Stimulated activated CD4-positive, alpha-beta T cell treated with anti-CD3 and anti-CD28 coated beads, Interleukin-2, amount 100 ng/mL, for 4 hours (primary cell): ENCODE data around the gene NOX1.
A peak's percentile ranks its signal among the peaks of the same experiment; 100 is the strongest.

Experiments
- DNase-seq: peaks from one replicate; pipeline ENCODE4 v3.0.0-alpha.2; 2020; ENCODE audit warnings: low read depth

NOX1 gene

DNA sequence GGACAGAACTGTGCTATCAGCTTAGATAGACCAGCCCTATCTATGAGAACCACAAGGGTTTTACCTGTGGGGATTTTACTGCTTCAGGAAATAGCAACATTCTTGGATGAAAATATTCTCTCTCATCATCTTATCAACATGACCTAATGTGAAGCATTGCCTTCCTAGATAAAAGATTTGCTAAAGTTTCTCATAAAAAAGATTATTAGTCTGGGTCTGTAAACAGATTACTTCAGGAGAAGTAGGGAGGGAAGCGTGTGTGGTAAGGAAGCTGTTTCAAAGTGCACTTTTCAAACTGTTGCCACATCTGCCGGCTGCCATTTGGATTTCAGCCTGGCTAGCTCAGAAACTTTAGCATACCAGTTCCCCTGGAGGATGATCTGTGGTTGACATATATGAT lies at the start of gene NOX1:
NOX1 (minus strand) TSS at position 35 of the 400 bp plus-strand sequence. CDS start 220 bp downstream, outside the sequence.
- DNase-seq, result no peak

DNA sequence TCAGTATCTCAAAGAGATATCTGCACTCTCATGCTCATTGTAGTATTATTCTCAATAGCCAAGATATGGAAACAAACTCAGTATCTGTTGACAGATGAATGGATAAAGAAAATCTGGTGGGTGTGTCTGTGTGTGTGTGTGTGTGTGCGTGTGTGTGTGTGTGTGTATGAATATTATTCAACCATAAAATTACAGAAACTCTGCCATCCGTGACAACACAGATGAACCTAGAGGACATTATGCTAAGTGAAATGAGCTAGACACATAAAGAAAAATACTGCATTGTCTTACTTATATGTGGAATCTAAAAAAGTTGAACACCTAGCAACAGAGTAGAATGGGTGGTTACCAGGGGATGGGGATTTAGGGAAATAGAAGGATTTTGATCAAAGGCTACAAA lies 41.4 kb upstream of the NOX1 start:
- DNase-seq, result no peak

DNA sequence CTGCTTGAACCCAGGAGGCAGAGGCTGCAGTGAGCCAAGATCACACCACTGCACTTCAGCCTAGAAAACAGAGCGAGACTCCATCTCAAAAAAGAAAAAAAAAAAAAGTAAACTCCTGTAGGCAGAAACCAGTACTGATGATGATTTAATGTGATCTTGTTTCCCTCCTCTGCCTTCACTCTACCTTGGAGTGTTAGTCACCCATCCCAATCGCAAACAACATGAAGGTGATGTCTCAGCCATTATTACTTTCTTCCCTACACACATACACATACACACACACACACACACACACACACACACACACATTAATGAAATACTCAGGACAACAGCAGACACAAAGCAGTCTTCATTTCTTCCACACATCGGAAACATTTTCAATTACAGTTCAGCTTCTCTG lies 39.0 kb upstream of the NOX1 start:
- DNase-seq, result no peak

DNA sequence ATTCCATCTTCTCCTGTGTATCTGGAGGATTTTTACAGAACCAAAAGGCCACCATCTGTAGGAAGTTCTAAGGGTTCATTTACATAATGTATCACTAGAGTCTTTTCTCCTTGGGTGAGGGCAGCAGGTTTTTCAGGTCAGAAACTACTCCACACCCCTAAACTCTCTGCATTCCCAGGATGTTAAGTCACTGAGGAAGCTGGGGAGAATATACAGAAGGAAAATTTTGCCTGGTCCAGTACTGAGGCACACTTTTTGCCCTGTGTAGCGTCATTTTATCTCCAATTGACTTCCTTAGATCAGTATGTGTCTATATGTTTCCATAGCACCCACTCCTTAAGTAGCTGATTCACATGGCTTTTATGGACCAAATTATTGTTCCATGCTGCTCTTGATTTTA lies 37.6 kb upstream of the NOX1 start:
- DNase-seq, result no peak

DNA sequence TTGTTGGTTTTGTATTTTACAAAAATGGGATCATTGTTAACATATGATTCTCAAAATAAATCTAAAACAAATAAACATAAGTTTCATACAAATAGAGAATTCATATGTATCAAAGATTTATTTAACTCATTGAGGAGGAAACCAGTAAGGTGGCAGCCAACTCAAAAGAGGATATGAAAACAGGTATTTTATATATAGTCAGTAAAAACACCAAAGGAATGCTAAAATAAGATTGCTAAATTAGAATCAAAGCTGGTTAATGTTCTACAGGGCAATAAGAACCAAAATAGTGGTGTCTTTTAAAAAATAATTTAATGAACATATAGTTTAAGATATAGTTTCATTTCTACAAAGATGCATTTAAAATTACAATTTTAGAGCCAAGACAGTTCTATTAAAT lies 31.5 kb upstream of the NOX1 start:
- DNase-seq, result no peak

DNA sequence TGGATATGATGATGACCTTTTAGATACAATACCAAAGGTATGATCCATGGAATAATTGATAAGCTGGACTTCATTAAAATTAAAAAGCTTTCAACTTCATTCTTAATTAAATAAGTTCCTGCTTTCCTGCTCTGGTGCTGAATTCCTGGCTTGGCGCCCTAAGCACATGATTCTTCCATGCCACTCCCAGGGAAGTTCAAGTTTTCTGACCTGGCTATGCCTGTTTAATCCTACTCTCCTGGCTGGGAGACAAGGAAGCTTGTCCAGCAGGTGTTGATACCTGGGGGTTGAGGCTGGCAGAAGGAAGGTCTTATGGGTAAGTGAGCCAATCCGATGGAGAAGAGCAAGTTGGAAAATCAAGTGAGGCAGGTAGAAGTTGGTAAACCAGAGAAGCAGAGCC lies 30.3 kb upstream of the NOX1 start:
- no peak for DNase-seq

DNA sequence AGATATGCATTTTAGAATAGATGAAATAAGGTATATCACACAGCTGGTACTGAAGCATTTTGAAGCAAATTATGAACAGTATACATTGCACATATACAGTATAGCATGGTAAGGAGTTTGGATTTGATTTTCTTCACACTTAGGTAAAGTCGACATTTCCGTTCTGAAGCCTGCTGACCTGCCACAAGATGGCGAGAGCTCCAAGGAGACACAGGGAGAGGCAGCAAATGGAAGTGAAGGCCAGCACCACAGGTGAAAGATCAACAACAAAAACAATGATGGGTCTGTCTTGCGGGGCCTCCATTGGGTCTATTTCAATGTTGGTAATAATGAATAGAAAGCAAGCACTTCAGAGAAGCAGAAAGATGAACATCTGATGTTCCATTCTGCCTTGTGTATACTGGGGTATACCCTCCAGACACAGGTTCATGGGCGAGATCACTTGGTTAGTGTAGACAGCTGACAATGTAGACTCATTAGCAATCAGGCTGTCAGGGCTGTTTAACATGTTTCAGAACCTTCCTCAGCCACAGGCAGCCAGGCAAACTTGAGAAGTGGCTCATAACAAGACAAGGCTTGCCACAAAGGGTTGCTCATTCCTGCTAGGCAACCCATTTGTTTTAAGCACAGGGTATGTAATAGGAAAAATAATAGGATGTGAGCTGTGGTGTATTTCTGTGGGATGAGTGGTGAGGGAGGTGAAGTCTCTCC lies 21.4 kb upstream of the NOX1 start:
- DNase-seq, result peak; percentile 0

DNA sequence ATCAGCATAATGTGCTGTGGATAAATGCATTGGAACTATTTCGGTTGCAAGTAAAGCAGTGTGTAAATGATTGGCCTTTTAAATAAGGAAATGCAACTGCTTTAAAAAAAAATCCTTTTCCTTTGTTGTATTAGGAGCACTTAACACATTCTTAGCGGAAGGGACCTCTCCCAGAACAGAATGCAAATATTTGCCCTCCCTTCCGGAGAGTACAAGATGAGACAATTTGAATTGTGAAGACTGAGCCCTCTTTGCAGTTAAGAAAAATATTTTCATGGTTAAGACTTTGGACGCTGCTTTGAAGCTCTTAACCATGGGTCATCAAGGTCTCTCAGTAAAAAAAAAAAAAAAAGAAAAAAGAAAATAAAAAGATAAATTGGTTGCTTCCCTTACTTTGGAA lies 9.5 kb upstream of the NOX1 start:
- no peak for DNase-seq

DNA sequence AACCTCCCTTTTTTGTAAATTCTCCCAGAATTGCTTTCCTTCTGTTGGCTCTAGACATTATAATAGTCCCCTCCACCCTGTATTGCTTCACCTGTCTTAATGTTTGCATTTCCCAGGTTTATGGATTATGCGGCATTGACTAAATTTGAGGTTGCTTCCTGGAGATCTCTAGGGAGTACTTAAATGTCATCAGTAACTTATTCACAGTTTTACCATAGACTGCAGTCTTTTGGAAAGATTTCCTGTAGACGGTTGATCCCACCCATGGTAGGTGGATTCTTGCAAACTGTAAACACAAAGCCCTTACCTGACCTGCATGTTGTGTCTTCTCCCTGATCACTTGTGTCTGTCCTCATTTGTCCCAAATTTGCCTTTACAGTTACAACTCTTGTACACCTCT lies 6.2 kb upstream of the NOX1 start:
- no peak for DNase-seq

DNA sequence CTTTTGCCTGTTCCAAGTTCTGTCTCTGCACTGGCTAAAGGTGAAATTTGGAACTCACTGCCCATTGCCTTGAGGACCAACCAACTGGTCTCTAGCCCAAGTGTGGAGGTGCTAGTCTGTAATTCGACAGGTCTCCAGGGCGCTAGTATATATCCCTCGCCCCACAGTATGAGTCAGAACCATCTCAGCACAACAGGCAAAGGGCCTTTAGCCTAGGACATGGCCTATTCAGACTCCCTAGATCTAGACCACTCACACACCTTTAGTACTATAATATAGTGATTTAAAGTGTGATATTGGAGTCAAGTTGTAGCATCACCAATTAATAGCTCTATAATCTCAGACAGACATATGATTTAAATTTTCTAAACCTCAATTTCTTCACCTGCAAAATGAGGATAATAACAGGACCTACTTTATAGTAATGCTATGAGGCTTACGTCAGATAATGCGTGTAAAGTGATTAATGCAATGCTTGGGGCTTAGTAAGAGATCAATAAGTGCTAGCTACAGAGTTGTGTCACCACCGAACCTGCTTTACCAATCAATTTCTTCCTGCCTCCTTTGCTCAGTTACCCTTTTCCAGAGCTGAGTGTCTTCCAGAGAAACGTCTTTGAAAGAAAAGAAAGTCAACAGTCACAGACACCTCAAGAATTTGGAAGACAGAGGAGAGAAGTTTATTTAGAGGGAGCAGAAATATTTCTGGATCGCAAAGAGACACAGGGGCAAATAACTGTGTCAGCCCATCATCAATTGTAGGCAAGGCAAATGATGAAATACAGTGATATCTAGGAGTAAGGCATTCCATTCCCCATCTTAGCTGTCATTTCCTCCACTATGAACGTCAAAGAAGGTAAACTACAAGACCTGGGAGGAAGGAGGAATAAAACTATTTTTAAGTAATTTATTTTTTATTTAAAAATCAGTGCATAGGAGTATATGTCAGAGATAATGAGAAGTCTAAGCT lies 2.3 kb downstream of the NOX1 start:
- no peak for DNase-seq

DNA sequence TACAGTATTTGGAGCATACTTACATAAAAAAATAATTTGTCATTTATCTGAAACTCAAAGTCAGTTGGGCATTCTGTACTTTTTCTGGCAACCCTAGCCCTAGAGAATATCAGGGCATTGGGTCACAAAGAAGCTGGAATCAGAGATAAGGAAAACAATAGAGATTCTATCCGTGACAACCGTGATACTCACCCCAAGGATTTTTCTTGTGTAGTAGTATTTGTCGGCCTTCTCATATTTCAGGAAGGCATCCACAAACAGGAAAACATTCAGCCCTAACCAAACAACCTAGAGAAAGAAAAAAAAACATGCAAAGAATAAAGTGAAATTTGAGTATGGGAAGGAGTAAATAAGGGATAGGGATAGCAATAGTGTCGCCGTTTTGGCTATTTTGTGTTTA lies 3.6 kb downstream of the NOX1 start:
- no peak for DNase-seq

DNA sequence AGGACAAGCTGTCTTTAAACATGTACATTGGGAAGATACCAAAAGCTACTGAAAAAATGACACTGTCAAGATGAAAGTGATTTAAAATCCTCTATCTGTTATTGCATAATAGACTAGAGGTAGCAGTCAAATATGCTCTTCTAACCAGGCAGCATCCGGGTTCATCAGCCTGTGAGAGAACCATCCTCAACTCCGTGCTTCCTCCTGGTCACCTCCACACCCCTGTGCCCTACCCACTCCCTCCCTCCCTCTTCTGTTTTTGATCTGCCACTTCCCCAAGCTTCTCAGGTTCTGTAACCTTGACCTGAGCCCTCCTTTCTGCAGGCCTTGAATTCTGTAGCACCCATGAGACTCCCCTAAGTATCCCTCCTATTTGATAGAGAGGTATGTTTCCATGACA lies 5.9 kb downstream of the NOX1 start:
- DNase-seq, result no peak

DNA sequence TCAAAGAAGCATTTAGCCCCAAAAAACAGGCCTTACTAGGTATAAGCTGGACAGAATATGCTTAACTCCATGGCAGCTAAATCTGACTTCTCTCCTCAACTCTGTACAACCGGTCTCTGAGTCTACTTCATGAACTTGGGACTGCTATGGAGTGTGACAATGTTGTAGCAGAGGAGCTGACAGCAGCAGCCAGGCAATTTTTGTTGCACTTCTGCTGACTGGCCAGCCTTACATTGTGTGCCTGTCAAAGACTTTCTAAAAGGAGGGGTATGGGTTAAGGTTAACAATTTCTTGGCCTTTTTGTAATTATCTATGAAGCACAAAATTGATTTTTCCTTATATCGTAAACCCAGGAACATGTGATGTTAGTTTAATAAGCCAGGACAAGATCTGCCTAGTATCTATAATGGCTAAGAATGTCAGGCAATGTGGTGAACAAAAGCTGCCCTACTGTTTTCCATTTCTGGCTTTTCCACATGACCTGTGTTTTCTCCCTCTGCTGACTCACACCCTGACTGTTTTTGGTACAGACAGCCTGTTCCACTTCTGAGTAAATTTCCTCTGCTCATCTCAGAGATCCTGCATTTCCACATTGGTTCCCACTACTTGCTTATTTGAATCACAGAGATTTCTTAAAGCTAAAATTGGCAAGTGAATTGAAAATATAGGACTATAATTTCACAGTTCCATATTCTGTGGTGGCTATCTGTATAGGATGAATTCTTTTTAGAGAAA lies 9.3 kb downstream of the NOX1 start:
- no peak for DNase-seq

DNA sequence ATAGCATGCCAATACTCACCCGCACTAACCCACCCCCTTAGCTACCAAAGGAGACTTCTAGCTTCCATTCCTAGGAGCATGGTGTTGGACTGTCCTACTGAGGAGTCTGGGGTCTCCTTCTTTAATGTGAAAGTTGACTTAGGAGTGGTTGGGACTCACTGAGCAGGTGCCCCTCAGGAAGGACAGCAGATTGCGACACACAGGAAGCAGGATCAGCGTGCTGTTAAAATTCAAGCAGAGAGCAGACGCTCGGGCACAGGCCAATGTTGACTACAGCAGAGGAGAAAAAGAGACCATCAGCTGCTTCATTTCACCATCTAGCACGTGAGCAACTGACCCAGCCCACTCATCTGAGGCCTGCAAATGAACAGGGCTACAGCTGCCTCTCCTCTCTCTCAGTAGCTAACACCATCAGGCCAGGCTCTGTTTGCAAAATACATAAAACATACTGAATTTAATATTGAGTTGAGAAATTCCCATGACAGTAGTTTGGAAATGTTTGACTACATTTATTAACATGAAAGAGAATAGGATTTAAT lies 10.8 kb downstream of the NOX1 start:
- DNase-seq, result no peak

DNA sequence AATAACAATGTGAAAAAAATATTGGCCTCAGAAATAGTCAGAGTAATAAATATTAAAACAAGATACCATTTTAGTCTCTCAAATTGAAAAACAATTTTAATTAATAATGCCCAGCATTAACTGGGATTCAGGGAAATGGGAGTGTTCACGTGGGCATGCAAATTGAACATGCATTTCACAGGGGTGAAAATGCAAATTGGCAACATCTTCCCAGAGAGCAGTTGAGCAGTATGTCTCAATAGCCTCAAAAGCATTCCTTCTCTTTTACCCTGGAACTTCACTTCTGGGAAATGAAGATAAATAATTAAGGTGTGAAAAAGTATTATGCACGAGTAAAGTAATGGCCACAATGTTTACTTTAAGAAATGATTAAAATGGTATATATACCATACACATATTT lies 21.3 kb downstream of the NOX1 start:
- no peak for DNase-seq

DNA sequence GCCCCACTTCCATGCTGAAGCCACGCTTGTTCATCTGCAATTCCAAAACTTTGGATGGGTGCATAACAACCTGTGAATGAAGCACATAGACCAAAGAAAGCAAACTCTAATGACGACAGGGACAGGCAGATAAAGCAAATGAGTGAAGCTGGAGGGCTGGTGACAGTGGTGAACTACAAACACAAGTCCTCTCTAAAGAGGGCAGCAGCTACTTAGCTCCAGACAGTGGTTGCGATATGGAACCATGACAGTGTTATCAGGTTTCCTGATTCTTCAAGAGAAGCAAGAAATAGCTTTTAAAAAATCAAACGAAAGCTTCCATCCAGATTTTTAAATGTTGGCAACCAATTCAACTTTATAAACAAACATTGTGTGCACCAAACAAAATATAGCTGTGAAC lies 23.8 kb downstream of the NOX1 start:
- DNase-seq, result no peak

DNA sequence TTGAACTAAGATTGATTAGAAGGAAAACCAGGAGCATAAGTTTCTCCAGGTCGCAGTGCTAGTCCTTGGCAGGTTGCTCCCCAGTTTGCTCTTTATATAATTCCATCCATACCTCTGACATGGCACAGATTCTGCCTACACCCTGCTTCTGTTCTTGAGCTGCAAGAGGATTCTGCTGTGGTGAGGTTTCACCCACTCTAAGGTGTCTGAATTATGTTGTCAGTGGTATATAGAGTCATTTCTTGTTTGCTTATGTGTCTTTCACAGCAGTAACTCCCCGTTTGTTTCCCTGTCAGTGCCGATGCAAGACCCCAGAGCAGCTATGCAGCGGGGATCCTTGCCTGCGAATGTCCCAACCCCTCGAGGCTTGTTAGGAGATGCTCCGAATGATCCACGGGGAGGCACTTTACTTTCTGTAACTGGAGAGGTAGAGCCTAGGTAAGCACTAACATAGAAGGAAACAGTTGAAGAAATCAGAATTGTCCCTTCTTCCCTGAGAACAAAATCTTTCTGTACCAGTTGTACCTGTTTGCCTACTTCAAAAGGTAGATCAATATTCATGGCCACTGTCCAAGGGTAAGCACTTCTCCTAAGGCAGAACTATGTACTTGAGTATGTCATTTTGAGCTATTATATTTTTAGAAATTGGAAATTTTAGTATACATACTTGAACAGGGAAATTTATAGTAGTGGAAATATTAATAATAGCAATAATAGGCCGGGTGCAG lies 42.8 kb downstream of the NOX1 start:
- DNase-seq, result no peak

DNA sequence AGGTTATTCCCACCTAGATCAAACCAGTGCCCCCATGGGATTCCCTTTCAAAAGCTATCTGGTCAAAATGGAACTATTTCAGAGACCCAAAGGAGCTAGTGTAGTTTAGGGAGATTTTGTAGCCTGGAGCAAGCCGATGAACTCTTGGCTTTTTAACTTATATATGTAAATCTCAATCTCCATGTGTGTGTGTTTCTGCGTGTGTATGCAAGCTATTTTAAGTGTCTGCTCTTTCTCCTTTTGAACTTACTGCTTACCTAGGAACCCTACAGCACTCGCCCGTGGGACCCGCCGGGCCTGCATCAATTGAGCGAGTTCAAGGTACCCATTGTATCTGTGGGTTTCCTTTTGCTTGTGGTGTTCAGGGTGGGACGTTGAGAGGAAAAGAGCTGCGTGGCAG lies 43.6 kb downstream of the NOX1 start:
- DNase-seq, result no peak

DNA sequence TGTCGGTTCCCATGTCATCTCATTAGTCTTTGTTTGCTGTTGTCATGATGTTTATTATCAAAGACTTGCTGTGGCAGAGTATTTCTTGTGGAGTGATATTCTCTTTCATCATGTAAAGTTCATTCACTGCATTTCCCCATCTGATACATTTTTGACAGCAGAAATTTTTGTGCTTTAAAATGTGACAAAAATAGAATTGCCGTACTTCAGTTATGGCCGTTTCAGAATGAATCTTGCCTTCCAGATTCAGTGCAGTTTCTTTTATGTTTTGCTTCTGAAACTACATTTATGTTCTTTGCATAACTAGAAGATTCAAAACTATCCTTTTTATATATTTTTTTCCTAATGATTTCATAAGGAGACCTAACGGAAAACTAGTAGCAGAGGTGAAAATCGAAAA lies 44.0 kb downstream of the NOX1 start:
- no peak for DNase-seq

DNA sequence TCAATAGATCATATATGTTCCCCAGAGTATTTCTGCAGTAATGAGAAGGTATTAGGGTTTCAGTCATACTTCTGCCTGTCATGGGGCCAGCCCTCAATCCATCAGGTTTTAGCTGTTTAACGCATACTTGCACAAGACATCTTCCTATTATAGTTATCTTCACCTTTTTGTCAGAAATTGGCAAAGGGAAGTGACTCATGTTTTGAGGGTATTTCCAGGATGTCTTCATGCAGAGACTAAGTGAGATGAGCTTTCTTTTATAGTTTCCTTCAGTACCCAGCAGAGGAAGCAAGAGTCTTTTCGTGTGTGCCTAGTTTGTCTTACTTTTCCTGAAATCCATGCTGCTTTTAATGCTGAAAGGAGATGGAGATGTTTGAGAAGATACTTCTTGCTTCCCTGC lies 44.4 kb downstream of the NOX1 start:
- DNase-seq, result no peak

DNA sequence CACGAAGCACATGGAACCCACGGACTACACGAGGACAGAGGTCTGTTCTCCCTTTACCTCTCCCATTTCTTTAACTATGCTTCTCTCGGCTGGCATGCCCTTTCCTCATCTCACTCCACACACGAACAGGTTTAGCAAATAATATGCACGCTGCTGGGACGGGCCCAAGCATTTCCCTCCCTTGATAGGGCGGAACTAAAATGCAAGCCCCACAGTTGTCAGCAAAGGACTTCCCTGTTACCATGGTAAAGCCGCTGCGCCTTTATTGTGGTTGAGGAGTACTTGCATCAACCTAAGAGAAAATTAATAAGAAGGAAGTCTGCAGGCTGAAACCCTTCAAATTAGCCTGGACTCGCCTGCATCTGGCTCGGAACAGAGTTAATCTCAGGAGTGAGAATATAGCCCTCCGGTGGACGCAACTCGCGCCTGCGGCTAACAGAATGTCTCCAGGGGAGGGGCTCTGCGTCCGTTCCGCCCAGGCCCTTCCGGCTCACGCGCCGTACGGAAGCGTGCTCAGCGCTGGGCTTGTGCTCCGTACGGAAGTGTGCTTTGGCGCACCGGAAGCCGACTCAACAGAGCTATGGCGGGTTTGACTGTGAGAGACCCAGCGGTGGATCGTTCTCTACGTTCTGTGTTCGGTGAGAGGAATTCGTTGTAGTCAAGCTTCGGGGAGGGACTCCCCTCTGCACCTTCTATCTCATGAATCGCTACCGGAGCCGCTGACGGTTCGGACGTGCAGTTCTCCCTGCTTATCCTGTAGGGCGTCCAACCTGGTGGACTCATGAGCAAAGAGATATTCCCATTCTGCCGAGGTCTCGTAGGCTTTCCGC lies 54.1 kb downstream of the NOX1 start, which contains the start of gene CSTF2:
CSTF2 (plus strand) TSS at position 555 of the 830 bp plus-strand sequence; CDS start at position 581, 26 bp downstream.
- DNase-seq, result peak; percentile 64
